ENCODE data around the gene KANSL1L. TPM values are rescaled to one million over a fixed set of nuclear protein-coding genes. Genes with fewer than 3 reads are reported as not detected.

Gene KANSL1L
- polyA plus RNA-seq, 1 of the 3 experiments (the other 2 are of a cell fraction) = 5.5 TPM

DNA sequence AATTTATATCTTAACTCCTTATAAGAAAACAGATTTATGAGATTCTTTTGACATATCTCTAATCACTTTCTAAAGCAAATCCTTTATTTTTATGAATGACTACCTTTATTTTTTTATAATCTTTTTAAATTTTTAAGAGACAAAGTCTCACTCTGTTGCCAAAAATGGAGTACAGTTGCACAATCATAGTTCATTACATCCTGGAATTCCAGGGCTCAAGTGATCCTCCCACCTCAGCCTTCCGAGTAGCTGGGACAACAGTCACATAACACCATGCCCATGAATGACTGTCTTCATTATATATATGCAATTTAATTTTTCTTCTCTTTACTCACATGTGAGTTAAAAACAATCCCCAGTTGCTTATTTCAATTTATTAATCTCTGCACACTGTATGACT, 32.3 kb upstream of the KANSL1L start:
- H3K4me3 ChIP-seq (ENCODE audit: low read depth in 2 of 2, low read length in 1 of 2) = no peak overlapping the region
- H3K4me2 ChIP-seq = no peak overlapping the region
- no peaks in the 10 kb centered on the region for H3K27me3 ChIP-seq (ENCODE audit: insufficient read depth)
- H3K9me2 ChIP-seq = no peaks in the 10 kb centered on the region
- no peak overlapping the region for H3K27ac ChIP-seq (ENCODE audit: low read depth in 2 of 2, low read length in 1 of 2)
- H3K36me3 ChIP-seq (replicated peaks in 1 of 2; ENCODE audit: control insufficient read depth in 1 of 2, insufficient read depth in 2 of 2, low read length in 1 of 2) = no peaks in the 10 kb centered on the region
- H3K4me1 ChIP-seq (ENCODE audit: control insufficient read depth in 1 of 2, insufficient read depth in 2 of 2, low read depth in 1 of 2, low read length in 1 of 2) = no peaks in the 10 kb centered on the region; a peak in 1 of 4 replicates
- POLR2A ChIA-PET = no interaction called here
- H4K20me1 ChIP-seq (ENCODE audit: insufficient read depth) = no peaks in the 10 kb centered on the region
- H3K9me3 ChIP-seq = no peaks in the 10 kb centered on the region
- CTCF ChIA-PET = interaction anchor here (0.8 to 2.0 kb wide), 5 partner anchors 8 to 242 kb away, joined by 3 to 10 read pairs (median 4); no protein-coding TSS in a partner anchor
- TF ChIP-seq MXI1 (IDR thresholded peaks at IDR 0.05; ENCODE audit: low read depth, low read length) (no peak), SIN3A (IDR thresholded peaks at IDR 0.05; ENCODE audit: borderline replicate concordance, low read depth, low read length) (no peak), RAD21 (IDR thresholded peaks at IDR 0.05; ENCODE audit: low read length) (no peak), JUND (IDR thresholded peaks at IDR 0.05) (no peak), RCOR1 (IDR thresholded peaks at IDR 0.05; ENCODE audit: low read length) (no peak), GATA2 (CRISPR knock-in tag; IDR thresholded peaks at IDR 0.05) (no peak), RXRA (IDR thresholded peaks at IDR 0.05; ENCODE audit: borderline replicate concordance, low read depth) (no peak), YY1 (IDR thresholded peaks at IDR 0.05; ENCODE audit: low read depth) (no peak), TEAD4 (IDR thresholded peaks at IDR 0.05; ENCODE audit: borderline replicate concordance, insufficient read depth) (no peak), TAF1 (IDR thresholded peaks at IDR 0.05; ENCODE audit: borderline replicate concordance, low read depth, low read length) (no peak), ELF1 (IDR thresholded peaks at IDR 0.05) (no peak), NFIC (IDR thresholded peaks at IDR 0.05; ENCODE audit: borderline replicate concordance) (no peak), FOXJ3 (CRISPR knock-in tag; IDR thresholded peaks at IDR 0.05) (no peak)
- TF ChIP-seq, protein P1, sequence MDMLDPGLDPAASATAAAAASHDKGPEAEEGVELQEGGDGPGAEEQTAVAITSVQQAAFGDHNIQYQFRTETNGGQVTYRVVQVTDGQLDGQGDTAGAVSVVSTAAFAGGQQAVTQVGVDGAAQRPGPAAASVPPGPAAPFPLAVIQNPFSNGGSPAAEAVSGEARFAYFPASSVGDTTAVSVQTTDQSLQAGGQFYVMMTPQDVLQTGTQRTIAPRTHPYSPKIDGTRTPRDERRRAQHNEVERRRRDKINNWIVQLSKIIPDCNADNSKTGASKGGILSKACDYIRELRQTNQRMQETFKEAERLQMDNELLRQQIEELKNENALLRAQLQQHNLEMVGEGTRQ (IDR thresholded peaks at IDR 0.05; ENCODE audit: borderline replicate concordance, low read depth, low read length) = no peak
- TF ChIP-seq, protein P2, sequence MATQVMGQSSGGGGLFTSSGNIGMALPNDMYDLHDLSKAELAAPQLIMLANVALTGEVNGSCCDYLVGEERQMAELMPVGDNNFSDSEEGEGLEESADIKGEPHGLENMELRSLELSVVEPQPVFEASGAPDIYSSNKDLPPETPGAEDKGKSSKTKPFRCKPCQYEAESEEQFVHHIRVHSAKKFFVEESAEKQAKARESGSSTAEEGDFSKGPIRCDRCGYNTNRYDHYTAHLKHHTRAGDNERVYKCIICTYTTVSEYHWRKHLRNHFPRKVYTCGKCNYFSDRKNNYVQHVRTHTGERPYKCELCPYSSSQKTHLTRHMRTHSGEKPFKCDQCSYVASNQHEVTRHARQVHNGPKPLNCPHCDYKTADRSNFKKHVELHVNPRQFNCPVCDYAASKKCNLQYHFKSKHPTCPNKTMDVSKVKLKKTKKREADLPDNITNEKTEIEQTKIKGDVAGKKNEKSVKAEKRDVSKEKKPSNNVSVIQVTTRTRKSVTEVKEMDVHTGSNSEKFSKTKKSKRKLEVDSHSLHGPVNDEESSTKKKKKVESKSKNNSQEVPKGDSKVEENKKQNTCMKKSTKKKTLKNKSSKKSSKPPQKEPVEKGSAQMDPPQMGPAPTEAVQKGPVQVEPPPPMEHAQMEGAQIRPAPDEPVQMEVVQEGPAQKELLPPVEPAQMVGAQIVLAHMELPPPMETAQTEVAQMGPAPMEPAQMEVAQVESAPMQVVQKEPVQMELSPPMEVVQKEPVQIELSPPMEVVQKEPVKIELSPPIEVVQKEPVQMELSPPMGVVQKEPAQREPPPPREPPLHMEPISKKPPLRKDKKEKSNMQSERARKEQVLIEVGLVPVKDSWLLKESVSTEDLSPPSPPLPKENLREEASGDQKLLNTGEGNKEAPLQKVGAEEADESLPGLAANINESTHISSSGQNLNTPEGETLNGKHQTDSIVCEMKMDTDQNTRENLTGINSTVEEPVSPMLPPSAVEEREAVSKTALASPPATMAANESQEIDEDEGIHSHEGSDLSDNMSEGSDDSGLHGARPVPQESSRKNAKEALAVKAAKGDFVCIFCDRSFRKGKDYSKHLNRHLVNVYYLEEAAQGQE (IDR thresholded peaks at IDR 0.05; ENCODE audit: low read depth, low read length) = no peak
- TF ChIP-seq, protein P3, sequence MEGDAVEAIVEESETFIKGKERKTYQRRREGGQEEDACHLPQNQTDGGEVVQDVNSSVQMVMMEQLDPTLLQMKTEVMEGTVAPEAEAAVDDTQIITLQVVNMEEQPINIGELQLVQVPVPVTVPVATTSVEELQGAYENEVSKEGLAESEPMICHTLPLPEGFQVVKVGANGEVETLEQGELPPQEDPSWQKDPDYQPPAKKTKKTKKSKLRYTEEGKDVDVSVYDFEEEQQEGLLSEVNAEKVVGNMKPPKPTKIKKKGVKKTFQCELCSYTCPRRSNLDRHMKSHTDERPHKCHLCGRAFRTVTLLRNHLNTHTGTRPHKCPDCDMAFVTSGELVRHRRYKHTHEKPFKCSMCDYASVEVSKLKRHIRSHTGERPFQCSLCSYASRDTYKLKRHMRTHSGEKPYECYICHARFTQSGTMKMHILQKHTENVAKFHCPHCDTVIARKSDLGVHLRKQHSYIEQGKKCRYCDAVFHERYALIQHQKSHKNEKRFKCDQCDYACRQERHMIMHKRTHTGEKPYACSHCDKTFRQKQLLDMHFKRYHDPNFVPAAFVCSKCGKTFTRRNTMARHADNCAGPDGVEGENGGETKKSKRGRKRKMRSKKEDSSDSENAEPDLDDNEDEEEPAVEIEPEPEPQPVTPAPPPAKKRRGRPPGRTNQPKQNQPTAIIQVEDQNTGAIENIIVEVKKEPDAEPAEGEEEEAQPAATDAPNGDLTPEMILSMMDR (IDR thresholded peaks at IDR 0.05) = no peak
- 67% methylated on average over 1 of the region's 1 CpG for WGBS (ENCODE audit: low lambda C conversion rate)
- no peaks in the 10 kb centered on the region for H3K79me2 ChIP-seq (ENCODE audit: insufficient read depth)
- H2AFZ ChIP-seq (ENCODE audit: low read depth) = no peak overlapping the region
- no peak overlapping the region for H3K9ac ChIP-seq
- no peak for DNase-seq
- H3F3A ChIP-seq (replicated peaks; ENCODE audit: insufficient read depth) = no peaks in the 10 kb centered on the region
